Activated CD4-positive, alpha-beta T cell treated with anti-CD3 and anti-CD28 coated beads, Interleukin-2, Interleukin-4, amounts not matched to agents 100 ng/mL and 50 ng/mL, durations not matched to agents 16 hours and 8 hours (primary cell): Measurements from ENCODE around the gene DNM2.
"Not testable (repeated sequence)": the region's sequence is repeated elsewhere in the genome, so short reads cannot be mapped to it uniquely, and the experiment has no call there.

ENCODE experiments used
- DNase-seq: peaks from one replicate; pipeline ENCODE4 v3.0.0-alpha.2; 2020; ENCODE audit warnings: low spot score

Gene DNM2

DNA sequence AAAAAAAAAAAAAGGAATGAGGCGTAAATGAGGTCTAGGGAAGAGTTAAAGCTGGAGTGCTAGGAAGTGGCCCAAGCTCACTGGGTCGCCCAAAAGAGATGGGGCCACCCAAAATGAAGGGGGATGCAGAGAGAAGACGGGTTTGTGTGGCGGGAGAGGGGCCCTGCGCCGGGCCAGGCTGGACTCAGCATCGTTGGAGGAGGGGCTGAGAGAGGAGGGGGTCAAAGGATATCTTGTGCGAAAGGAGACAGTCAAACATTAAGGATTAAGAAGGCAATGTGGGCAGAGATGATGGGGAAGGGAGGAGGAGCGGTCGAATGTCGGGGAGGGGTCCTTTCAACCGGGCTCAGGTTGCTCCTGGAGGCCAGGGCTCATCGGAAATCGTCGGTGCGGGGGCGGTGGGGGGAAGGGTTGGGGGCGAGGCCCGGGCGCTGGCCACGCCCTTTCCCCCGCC, 152.6 kb downstream of the DNM2 start:
- no peak for DNase-seq

DNA sequence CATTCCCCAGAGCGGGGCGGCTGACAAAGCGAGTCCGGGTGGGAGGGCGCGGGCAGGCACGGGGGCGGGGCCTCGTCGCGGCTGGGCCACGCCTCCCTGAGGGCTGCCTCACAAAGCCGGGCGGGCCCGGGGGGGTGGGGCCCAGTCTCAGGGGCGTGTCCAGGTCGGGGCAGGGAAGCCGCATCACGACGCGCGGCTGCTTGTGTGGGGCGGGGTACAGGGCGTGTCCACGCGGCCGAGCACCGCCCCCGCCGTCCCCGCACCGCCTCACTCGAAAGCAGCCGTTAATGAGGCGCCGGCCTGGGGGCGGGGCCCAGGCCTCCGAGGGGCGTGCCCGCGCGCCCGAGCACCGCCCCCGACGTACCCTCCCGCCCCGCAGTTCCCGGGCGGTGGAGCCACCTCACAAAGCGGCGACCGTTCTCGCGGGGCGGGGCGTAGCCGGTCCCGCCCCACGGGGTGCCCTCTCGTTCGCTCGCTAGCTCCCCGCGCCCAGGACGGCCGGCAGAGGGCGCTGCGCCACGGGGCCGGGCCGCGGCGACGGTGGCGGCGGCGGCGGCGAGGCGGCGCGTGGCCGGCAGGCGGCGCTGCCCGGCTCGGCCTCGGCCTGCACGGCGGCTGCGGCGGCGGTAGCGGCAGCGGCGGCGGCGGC, 153.2 kb downstream of the DNM2 start, which contains the start of gene CARM1:
Gene CARM1, plus strand, starts transcription at position 599 of the 649 bp plus-strand sequence. CDS start 150 bp downstream, outside the sequence.
- DNase-seq = peak; percentile 99

DNA sequence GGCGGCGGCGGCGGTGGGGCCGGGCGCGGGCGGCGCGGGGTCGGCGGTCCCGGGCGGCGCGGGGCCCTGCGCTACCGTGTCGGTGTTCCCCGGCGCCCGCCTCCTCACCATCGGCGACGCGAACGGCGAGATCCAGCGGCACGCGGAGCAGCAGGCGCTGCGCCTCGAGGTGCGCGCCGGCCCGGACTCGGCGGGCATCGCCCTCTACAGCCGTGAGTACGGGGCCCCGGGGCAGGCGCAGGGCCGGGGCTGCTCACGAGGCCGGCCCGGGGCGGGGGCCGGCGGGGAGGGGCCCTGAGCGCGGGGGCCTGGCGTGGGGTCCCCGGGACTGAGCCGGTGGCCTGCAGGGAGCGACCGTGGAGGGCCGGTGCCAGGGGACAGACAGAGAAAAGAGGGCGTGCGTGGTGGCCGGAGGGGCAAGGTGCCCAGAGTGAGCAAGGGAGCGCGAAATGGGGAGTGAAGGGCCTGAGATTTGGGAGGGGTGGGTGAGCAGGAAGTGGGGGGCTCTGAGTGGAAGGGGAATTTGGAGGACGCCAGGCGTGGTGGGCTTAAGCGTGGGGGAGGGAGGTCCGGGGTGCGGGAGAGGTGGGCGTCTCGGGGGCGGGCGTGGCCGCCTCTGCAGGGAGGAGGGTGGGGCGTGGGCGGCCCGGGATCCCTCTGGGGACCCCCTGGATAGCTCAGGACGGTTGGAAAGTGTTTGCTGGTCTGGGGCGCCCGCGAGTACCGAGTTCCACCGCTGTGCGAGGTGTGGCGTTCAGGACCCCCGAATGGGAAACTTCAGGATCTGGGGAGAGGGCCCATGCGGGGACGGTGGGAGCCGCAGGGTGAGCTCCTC, 154.0 kb downstream of the DNM2 start:
- no peak for DNase-seq

DNA sequence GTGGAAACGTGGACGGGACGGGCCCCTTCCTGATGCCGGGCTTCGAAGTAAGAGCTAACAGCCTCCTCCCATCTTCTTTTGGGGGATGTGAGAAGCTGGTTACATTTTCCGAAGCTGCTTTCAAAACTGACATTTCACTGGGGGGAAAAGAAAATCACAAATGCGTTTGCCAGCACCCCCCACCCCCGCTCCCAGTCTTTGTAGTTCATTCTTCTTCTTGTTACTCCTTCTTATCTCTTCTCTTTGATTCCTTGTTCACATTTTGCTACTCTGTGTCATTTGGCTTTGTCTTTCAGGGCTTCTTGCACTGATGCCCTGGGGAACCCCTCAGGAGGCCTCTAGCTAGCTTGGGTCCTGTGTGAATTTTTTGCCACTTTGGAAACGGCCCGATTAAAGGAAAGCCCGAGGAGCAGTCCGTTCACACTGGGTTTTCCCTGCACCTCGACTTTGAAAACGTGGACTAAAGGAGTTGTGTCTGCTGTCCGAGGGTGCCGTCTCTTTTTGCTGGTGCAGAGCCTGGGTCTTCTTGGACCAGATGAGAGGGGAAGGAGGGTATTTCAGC, 154.7 kb downstream of the DNM2 start:
- no peak for DNase-seq

DNA sequence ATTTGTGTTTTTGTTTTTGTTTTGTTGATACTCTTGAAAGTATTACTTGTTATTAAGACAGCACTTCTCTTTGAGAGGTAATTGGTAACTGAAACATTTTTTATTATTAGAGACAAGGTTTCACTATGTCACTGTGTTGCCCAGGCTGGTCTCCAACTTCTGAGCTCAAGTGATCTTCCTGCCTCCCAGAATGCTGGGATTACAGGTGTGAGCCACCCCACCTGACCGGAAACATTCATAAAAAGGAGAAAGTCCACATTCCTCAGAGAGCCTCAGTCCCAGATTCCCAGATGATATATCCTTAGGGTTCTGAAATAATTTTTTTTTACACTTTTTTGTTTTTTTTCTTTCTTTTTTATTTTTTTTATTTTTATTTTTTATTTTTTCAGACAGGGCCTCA, 156.1 kb downstream of the DNM2 start:
- DNase-seq = no peak

DNA sequence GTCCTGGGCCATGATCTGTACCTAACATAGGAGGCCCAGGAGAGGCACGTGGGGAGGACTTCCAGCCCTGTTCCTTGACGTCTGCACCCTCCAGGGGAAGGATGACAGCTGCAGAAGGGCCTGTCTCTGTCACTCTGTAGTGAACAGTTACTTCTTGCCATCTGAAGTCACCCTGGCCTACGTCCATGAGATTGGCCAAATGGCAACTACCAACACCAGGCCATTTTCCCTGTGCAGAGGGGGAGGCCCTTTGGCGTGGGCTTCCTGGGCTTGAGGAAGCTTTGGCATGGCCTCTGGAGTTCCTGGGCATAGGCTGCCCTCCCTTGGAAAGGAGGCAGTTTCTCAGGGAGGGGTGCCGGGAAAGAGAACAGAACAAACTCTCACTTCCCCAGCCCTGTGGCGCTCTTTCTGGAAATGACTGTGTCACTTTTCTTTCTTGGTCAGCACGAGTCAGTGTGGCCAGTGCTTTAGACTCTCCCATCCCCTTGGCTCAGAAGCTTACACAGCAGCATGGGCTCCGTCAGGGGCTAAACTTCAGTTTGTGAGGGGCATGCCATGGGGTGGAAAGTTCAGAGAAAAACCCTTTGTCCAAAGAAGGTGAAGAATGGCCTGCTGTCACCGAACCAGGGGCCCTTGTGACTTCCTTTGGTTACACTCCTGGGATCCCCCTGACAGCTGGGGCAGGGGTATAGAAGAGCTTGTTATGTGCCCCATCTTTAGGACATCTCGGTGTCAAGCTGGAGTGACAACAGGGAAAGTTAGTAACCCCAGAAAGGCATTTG, 158.8 kb downstream of the DNM2 start:
- peak; percentile 62 for DNase-seq

DNA sequence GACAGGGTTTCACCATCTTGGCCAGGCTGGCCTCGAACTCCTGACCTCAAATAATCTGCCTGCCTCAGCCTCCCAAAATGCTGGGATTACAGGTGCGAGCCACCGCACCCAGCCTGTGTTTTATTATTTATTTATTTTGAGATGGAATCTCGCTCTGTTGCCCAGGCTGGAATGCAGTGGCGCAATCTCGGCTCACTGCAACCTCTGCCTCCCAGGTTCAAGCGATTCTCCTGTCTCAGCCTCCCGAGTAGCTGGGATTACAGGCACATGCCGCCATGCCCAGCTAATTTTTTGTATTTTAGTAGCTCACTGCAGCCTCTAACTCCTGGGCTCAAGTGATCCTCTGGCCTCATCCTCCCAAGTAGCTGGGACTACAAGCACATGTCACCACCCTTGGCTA, 159.7 kb downstream of the DNM2 start:
- DNase-seq = not testable (repeated sequence)

DNA sequence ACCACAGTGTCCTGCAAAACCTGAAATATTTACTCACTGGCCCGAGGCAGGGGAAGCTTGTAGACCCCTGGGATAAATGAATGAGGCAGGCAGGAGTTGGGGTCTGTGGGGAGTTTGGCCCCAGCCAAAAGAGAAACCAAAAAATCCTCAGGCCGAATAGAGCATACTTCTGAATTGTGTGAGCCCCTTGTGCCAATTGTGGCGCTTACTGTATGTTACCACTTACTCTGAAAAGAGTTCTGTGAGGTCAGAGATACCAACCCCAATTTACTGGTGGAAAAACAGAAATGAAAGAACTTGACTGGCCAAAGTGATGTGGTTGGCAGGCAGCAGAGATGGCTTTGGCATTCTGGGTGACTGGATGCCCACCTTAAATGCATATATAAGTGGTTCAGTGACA, 160.4 kb downstream of the DNM2 start:
- no peak for DNase-seq
